SU-DHL-6 (cell line): Measurements from ENCODE around the gene CCDC92B.

Experiments used
- H2AFZ ChIP-seq: fragments of 200-600 bp; sonication (generic); 2 replicates; pipeline ENCODE4 v1.6.1; 2014; ENCODE audit warnings: low read depth, mild to moderate bottlenecking, moderate library complexity, mixed read lengths, antibody characterized with exemption, low read length; ENCODE audit not compliant: severe bottlenecking
- H3F3A ChIP-seq: fragments of 200-600 bp; shearing (Covaris generic); 2 replicates; pipeline ENCODE4 v1.6.0; 2016; ENCODE audit warnings: antibody characterized with exemption, mild to moderate bottlenecking; ENCODE audit not compliant: insufficient read depth
- H3K27ac ChIP-seq: fragments of 200-600 bp; sonication (generic); 2 replicates; pipeline ENCODE4 v1.5.1; 2016; ENCODE audit warnings: low read depth, mild to moderate bottlenecking, low read length, moderate library complexity, mixed read lengths
- H3K27me3 ChIP-seq: fragments of 200-600 bp; sonication (generic), shearing (Covaris generic); 2 replicates; pipeline ENCODE4 v1.6.0; 2014; ENCODE audit warnings: mild to moderate bottlenecking, low read length
- H3K36me3 ChIP-seq: fragments of 200-600 bp; sonication (generic); 2 replicates; pipeline ENCODE4 v1.6.1; 2014; ENCODE audit warnings: mild to moderate bottlenecking, low read length, mixed read lengths
- H3K4me2 ChIP-seq: fragments of 300-600, 200-600 bp; shearing (Covaris generic), sonication (generic); 2 replicates; pipeline ENCODE4 v1.6.0; 2014; ENCODE audit warnings: low read length, low read depth, mild to moderate bottlenecking; ENCODE audit not compliant: poor library complexity, severe bottlenecking
- H3K4me3 ChIP-seq: fragments of 200-600 bp; sonication (generic); 2 replicates; pipeline ENCODE4 v1.5.1; 2014; ENCODE audit warnings: antibody characterized with exemption, low read length, mild to moderate bottlenecking, mixed read lengths; ENCODE audit not compliant: insufficient read depth, poor library complexity, severe bottlenecking
- H3K79me2 ChIP-seq: fragments of 200-600 bp; sonication (generic); 2 replicates; pipeline ENCODE4 v1.6.1; 2014; ENCODE audit warnings: mild to moderate bottlenecking, low read length, moderate library complexity; ENCODE audit not compliant: insufficient read depth
- H3K9ac ChIP-seq: fragments of 200-600 bp; sonication (generic); 2 replicates; pipeline ENCODE4 v1.7.0; 2014; ENCODE audit warnings: mild to moderate bottlenecking, low read length
- H3K9me2 ChIP-seq: fragments of 200-600 bp; sonication (generic); replicated peaks from 2 replicates; pipeline ENCODE4 v1.6.1; 2014; ENCODE audit warnings: low read length; ENCODE audit not compliant: insufficient read depth
- H3K9me3 ChIP-seq: fragments of 200-600 bp; sonication (generic); 2 replicates; pipeline ENCODE4 v1.6.1; 2014; ENCODE audit warnings: low read length, mixed read lengths; ENCODE audit not compliant: insufficient read depth
- H4K20me1 ChIP-seq: fragments of 200-600 bp; sonication (generic); 2 replicates; pipeline ENCODE4 v1.6.1; 2014; ENCODE audit warnings: low read depth, mild to moderate bottlenecking, antibody characterized with exemption, low read length, moderate library complexity, mixed read lengths
- CTCF ChIP-seq: fragments of 200-600 bp; sonication (generic); IDR thresholded peaks from one replicate; pipeline ENCODE4 v1.5.1; 2017; ENCODE audit warnings: antibody characterized with exemption, mild to moderate bottlenecking, low read length, moderate library complexity; ENCODE audit not compliant: insufficient read depth, poor library complexity, severe bottlenecking
- EZH2phosphoT487 ChIP-seq: fragments of 200-600 bp; sonication (generic), shearing (Covaris generic); conservative IDR thresholded peaks from 2 replicates; pipeline ENCODE4 v1.6.1; 2018; ENCODE audit warnings: mild to moderate bottlenecking, antibody characterized with exemption, low read length, moderate library complexity, mixed read lengths

CCDC92B gene

GRCh38 chr17:2703181-2703580 lies 46.3 kb downstream of the CCDC92B start:
- Histone ChIP-seq H4K20me1 (no peaks in the 10 kb centered on the region; the same call in 1 of the 2 replicates), H3F3A (no peaks in the 10 kb centered on the region), H3K9me2 (no peaks in the 10 kb centered on the region), H3K9me3 (no peaks in the 10 kb centered on the region), H3K27me3 (no peaks in the 10 kb centered on the region), H3K4me3 (no peak overlapping the region), H3K4me2 (no peak overlapping the region), H3K36me3 (no peaks in the 10 kb centered on the region), H3K9ac (no peak overlapping the region), H3K27ac (no peak overlapping the region), H3K79me2 (peaks cover 39% of the 10 kb centered on the region), H2AFZ (no peak overlapping the region)
- TF ChIP-seq EZH2phosphoT487 (no peak), CTCF (no peak)

GRCh38 chr17:2701996-2702741 lies 47.3 kb downstream of the CCDC92B start:
- Histone ChIP-seq H3K4me3 (no peak overlapping the region), H3K9ac (no peak overlapping the region), H3K27ac (no peak overlapping the region), H3K36me3 (no peaks in the 10 kb centered on the region), H3K9me3 (no peaks in the 10 kb centered on the region), H3K4me2 (no peak overlapping the region), H2AFZ (no peak overlapping the region), H3K79me2 (peaks cover 29% of the 10 kb centered on the region), H4K20me1 (no peaks in the 10 kb centered on the region; the same call in 1 of the 2 replicates), H3K27me3 (no peaks in the 10 kb centered on the region), H3F3A (no peaks in the 10 kb centered on the region), H3K9me2 (no peaks in the 10 kb centered on the region)
- no peak for TF ChIP-seq CTCF
- TF ChIP-seq EZH2phosphoT487, result no peak

- no peaks in the 10 kb centered on the region for H3K36me3 ChIP-seq
- no peak overlapping the region for H3K4me2 ChIP-seq
- H3F3A ChIP-seq, result no peaks in the 10 kb centered on the region
- H3K9me3 ChIP-seq, result no peaks in the 10 kb centered on the region
- H3K9ac ChIP-seq, result no peak overlapping the region
- no peaks in the 10 kb centered on the region; the same call in 1 of the 2 replicates for H4K20me1 ChIP-seq
- H2AFZ ChIP-seq, result no peak overlapping the region
- H3K27ac ChIP-seq, result no peak overlapping the region
- H3K9me2 ChIP-seq, result no peaks in the 10 kb centered on the region
- peaks cover 21% of the 10 kb centered on the region for H3K79me2 ChIP-seq
- H3K4me3 ChIP-seq, result no peak overlapping the region
- H3K27me3 ChIP-seq, result no peaks in the 10 kb centered on the region
- no peak for TF ChIP-seq CTCF
- TF ChIP-seq EZH2phosphoT487, result no peak
Measured at GRCh38 chr17:2701161-2701995, 48.1 kb downstream of the CCDC92B start.
